Astrocyte of the cerebellum (primary cell): ENCODE measurements around the gene ARID3B.

Experiments
- DNase-seq: peaks from one replicate; pipeline ENCODE4 v3.0.0-alpha.2; 2011; ENCODE audit warnings: low read depth
- H3K4me3 ChIP-seq: 2 replicates; pipeline ENCODE4 v1.5.1; 2011; ENCODE audit warnings: mild to moderate bottlenecking, low read depth, low read length, moderate library complexity
- CTCF ChIP-seq: IDR thresholded peaks from 2 replicates; pipeline ENCODE4 v1.5.1; 2012; ENCODE audit warnings: low read length, low read depth, moderate library complexity, mild to moderate bottlenecking; ENCODE audit errors: missing control alignments
- in situ Hi-C: cut with HindIII; loops from 2 replicates; pipeline ENCODE4 v1.10.0; 2017; ENCODE audit warnings: low sequenced_read_pairs

The ARID3B gene

DNA sequence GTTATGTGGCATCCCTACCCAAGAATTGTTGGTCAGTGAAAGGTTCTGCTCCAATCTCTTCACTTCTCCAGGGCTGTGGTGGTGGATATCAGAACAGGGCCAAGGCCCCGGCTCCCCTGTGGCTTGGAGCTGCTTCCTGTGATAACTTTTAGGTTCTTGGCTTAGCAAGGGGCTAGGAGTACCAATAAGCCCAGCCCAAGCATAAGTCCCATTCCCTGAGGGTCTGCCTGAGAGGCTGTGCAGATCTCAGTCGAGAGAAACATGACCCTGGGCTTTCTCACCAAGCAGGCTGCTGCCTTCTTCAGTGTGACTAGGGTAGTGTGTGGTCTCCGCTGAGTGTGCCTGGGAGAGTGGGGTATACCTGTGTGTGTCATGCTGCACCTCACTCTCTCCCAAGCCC lies 81.7 kb downstream of the ARID3B start:
- H3K4me3 ChIP-seq: no peak overlapping the region
- DNase-seq: no peak
- TF ChIP-seq CTCF: no peak
- in situ Hi-C loops: no loop called here

DNA sequence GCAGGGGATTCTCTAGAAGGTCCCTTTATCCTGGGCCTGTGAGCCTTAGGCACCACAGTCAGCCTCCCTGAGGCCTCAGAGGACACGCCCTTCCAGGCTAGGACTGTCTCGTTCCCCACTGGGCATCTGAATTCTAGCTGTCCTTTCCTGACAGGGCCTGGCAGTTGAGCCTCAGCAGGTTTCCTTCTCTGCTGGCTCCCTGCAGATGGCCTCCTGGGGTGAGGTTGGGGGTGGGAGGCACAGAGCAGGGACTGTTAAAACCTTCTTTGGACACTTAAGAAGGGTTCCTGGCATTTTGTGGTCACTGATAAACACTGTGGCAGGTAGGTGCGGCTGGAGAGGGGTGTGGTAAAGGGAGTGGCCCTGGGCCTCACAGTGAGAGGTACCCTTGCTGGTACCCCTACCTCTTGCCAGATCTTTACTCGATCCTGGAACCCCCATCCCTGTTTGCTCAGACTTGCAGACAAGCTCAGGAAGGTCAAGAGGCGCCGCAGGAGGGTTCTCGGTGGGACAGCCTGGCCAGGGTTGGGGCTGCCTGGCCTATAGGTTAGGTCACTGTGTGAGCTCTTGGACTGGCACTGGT lies 83.1 kb downstream of the ARID3B start:
- TF ChIP-seq CTCF: no peak
- in situ Hi-C loops: no loop called here
- no peak for DNase-seq
- no peak overlapping the region for H3K4me3 ChIP-seq

DNA sequence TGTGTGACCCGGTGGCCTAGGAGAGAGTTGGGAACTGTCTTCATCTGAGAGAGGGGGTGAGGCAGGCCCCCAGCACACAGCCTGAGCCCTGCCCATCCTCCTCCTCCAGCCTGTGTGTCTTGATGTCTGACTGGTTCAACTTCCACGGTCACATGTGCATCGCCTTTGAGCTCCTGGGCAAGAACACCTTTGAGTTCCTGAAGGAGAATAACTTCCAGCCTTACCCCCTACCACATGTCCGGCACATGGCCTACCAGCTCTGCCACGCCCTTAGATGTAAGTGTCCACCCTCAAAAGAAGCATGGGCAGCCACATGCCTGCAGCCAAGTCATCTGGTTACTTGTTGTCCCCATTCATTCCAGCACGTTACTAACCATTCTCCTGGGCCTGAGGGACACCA lies 84.7 kb downstream of the ARID3B start:
- TF ChIP-seq CTCF: no peak
- H3K4me3 ChIP-seq: no peak overlapping the region
- in situ Hi-C loops: no loop called here
- no peak for DNase-seq

- TF ChIP-seq CTCF: no peak
- in situ Hi-C loops: no loop called here
- DNase-seq: no peak
These were observed 85.3 kb downstream of the ARID3B start for GRCh38 chr15:74626336-74626735.

DNA sequence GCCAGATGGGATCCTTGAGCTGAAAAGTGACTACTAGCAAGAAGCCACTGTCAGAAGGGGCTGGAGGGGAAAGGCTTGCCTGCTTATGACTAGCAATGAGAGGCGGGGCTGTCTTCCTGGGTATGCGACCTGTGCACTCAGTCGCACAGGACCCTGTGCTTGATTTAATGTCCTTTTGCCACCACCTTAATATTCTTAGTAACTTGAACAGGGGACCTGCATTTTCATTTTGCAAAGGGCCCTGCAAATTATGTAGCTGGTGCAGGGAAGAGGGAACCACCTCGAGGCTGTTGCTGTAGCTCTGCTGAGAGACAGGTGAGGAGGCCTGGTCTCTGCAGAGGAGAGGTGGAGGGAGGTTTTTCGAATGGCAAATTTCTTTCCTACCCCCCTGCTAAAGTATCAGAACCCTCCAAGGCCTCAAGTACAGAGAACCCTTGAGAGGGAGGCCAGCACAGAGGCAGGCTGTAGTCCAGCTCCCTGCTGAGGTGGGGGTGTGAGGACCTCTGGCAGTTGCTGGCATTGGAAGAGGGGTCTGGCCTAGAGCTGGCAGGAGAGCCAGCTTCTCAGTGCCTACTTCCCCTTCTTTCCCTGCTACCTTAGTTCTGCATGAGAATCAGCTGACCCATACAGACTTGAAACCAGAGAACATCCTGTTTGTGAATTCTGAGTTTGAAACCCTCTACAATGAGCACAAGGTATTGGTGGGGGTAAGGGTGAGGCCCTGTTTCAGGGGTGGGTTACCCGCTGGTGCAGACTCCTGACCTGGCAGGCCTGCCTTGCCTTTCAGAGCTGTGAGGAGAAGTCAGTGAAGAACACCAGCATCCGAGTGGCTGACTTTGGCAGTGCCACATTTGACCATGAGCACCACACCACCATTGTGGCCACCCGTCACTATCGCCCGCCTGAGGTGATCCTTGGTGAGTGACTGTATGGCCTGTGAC lies 86.0 kb downstream of the ARID3B start:
- no peak overlapping the region for H3K4me3 ChIP-seq
- no peak for DNase-seq
- in situ Hi-C loops: no loop called here
- TF ChIP-seq CTCF: no peak

More at GRCh38 chr15:74626336-74626735, 85.3 kb downstream of the ARID3B start:
- H3K4me3 ChIP-seq: no peak overlapping the region

GRCh38 chr15:74627766-74628165 lies 86.7 kb downstream of the ARID3B start:
- TF ChIP-seq CTCF: no peak
- no peak for DNase-seq
- in situ Hi-C loops: no loop called here
- no peak overlapping the region for H3K4me3 ChIP-seq
